Activated gamma-delta T cell treated with anti-CD3 and anti-CD28 coated beads, Interleukin-2, amount 50 U/mL, for 16 hours (primary cell): ENCODE data around the gene NUF2.

Experiments
- DNase-seq: peaks from one replicate; pipeline ENCODE4 v3.0.0-alpha.2; 2020; ENCODE audit warnings: low read depth

The NUF2 gene

GRCh38 chr1:163401211-163401610, 79.5 kb downstream of the NUF2 start:
- DNase-seq, result no peak
